NCI-H187 (cell line): ENCODE results near the gene SLC35D3.
"Not testable (repeated sequence)": the region's sequence is repeated elsewhere in the genome, so short reads cannot be mapped to it uniquely, and the experiment has no call there.

Source experiments
- DNase-seq, 2 experiments: peaks; one replicate each; lab custom pipeline; 2025; lab: John Stamatoyannopoulos, UW

Gene SLC35D3

DNA sequence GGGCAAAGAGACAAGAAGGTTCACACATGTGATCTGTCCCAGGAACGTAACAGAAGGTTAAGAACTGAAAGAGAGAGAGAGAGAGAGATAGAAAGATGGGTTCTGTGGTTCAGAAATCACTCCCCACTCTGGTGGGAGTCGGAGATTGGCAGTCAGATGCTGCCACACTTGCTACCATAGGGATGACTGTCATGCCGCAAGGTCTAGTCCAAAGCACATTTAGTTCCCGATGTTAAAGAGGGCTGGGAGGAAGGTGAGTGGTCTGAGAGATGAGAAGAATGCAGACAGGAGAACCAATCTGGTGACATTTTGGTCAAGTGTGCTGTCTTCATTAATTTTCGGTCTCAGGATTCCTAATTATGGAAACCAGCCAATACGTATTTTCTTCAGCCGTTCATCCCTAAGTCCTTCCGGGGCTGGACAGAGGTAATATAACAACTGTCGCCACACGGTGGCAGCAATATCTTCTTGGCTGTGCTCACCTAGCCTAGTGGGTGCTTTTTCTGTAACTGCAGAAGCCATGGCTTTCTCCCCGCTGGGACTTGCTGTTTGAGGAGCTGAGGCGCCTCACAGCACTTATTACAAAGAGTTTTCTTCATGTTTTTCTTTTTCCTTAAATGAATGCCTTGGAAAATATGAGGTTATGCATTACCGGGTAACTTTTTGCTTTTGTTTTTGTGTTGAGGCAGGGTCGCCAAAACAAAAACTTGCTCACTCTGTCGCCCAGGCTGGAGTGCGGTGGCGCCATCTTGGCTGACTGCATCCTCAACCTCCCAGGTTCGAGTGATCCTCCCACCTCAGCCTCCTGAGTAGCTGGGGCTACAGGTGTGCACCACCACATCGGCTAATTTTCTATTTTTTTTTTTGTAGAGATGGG, 46.0 kb downstream of the SLC35D3 start:
- peak in 1 of 2 experiments; percentile 20 for DNase-seq

- no peak for DNase-seq
These were observed 46.7 kb downstream of the SLC35D3 start for GRCh38 chr6:136968837-136969236.

DNA sequence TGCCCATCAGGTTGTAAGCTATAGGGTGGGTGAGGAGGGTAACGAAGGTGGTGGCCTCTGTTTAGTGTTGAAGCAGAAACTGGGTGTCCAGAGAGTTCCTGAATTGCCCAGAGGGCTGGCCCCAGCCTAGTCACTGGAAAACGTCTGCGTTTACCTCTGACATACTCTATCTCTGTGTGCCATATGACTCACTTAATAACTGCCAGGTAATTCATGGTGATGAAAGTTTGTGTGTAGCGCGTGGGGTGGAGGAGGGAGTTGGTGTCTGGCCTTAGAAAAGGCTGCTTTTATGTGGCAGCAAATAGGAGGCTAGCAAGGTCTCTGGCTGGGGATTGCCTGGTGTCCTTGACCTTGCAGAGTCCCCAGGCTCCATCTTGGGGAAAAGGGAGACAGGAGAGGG, 47.3 kb downstream of the SLC35D3 start:
- no peak for DNase-seq

DNA sequence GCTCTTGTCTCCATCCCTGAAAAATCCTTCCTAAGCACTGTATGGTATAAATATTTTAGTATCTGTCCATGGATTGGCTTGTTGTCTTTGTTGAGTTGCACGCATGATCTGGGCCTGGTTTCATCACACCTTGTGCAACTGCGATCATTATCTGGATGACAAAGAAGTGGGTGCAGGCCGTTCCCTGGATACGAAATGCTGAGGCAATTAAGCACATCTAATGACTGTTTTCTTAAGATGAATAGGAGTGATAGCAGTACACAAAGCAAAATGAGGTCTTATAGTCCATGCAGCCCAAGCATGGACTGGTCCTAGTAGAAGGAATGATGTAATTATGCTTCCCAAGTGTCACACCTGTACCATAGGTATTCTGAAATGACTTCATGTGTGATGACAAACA, 47.8 kb downstream of the SLC35D3 start:
- no peak for DNase-seq

DNA sequence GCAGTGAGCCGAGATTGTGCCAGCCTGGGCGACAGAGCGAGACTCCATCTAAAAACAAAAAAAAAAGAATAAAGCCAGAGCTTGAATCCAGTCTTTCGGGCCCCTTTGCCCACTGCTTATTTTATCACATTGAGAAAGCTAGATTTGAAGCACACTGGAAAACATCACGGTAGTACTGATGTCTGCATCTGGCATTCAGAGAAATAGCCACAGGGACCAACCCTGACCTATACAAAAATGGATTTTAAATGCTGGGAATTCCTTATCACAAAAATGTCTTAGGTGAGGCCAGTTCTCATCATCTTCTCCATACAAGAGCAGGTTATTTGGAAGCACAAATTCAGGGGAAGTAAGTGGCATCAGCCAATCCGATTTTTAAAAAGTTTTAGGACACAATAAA, 49.5 kb downstream of the SLC35D3 start:
- no peak for DNase-seq

- DNase-seq = not testable (repeated sequence)
These were observed 51.7 kb downstream of the SLC35D3 start for GRCh38 chr6:136973781-136974180.
